GM19324 (cell line): ENCODE measurements around the gene TMEM161B.
A peak's percentile ranks its signal among the peaks of the same experiment; 100 is the strongest.
"Not testable (repeated sequence)": the region's sequence is repeated elsewhere in the genome, so short reads cannot be mapped to it uniquely, and the experiment has no call there.

ENCODE experiments used
- ATAC-seq: cut with Tn5 transposase; IDR thresholded peaks from one replicate; pipeline ENCODE4 v1.9.1; 2021; ENCODE audit warnings: mild to moderate bottlenecking, moderate library complexity; ENCODE audit not compliant: unreplicated experiment, low FRiP score

The TMEM161B gene

GRCh38 chr5:88268385-88269184 lies at the start of gene TMEM161B:
Gene TMEM161B, minus strand, starts transcription at chr5:88268845. Its CDS starts 122 bp downstream, at chr5:88268723.
- peak; percentile 100 for ATAC-seq

- no peak for ATAC-seq
These were observed 35.7 kb upstream of the TMEM161B start for GRCh38 chr5:88304356-88304755.

DNA sequence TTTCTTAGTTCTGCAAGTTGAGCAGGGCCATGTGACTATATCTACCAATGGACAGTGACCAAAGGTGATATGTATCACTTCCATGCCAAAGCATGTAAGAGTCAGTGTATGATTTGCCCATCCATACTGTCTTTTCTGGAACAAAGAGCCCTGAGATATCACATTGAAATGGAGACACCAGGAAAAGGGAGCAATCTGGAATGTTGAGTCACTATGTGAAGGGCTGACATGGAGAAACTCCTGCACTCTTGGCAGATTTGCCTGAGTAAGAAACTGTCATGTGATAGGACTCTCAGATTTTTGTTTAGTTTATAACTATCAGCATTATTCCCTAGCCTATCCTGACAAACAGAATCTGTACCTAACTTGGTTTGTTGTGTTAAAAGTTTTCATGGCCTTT lies 29.8 kb upstream of the TMEM161B start:
- ATAC-seq: no peak

- no peak for ATAC-seq
These were observed 22.2 kb upstream of the TMEM161B start for GRCh38 chr5:88290801-88291200.

DNA sequence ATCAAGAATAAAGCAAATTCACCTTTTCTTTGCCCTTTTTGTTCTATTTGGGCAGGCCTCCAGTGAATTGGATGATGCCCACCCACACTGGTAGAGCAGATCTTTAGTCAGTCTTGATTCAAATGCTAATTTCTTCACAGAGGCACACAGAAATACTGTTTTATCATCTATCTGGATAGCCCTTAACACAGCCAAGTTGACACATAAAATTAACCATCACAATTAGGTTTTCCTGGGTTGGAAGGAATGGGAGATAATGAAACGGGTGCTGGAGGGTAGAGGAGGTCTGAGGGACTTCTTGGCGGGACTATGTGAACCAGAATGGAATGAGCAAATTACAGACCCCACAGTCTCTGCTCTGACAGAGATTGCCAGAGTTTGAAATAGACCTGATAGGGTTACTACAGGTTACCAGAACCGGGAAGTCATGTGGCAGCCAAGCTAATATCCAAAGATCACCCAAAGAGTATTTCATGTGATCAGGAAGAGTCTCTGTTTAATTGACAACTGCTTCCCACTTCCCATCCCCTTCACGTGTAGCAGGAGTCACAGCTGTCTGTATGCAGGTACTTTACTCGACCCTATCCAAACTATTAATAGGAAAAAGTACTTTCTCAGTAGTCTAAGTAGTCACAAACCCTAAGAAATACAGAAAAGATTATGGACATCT lies 20.0 kb upstream of the TMEM161B start:
- ATAC-seq: no peak

DNA sequence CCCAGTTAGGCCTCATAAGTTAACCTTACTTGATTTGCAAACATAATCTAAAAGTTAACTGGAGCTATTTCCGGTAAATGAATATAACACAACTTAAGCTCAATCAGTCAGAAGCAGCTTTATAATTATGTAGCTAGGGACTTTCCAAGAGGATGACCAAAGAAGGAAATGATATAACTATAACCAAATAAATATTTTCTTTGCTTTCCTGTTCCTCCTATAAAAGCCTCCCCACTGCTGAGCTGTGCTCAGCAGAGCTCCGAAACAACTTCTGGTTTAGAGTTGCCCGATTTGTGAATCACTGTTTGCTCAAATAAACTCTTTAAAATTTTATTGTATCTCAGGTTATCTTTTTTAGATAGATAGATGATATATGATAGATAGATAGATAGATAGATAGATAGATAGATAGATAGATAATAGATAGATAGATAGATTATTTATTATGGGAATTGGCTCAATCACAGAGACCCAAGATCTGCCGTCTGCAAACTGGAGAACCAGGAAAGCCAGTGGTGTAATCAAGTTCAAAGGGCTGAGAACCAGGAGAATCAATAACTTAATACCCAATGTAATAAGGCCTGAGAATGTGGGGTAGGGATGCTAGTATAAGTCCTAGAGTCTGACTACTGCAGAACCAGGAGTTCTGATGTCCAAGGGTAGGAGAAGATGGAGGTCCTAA lies 19.3 kb upstream of the TMEM161B start:
- ATAC-seq: no peak

DNA sequence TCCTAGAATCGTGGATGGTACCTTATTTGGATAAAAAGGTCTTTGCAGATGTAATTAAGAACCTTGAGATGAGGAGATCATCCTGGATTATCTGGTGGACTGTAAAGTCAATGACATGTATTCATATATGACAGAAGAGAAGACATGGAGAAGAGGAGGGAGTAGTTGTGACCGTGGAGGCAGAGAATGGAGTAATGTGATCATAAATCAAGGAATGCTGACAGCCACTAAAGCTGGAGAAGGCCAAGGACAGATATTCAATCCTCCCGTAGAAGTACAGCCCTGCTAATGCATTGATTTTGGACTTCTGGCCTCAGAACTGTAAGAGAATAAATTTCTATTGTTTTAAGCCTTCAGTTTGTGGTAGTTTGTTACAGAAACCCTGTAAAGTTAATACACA lies 18.7 kb upstream of the TMEM161B start:
- no peak for ATAC-seq

GRCh38 chr5:88283690-88284089 lies 15.0 kb upstream of the TMEM161B start:
- ATAC-seq: no peak

- no peak for ATAC-seq
These were observed 12.7 kb upstream of the TMEM161B start for GRCh38 chr5:88281322-88281721.

GRCh38 chr5:88279584-88279983 lies 10.9 kb upstream of the TMEM161B start:
- no peak for ATAC-seq

- ATAC-seq: no peak
These were observed 7.7 kb upstream of the TMEM161B start for GRCh38 chr5:88276378-88276777.

DNA sequence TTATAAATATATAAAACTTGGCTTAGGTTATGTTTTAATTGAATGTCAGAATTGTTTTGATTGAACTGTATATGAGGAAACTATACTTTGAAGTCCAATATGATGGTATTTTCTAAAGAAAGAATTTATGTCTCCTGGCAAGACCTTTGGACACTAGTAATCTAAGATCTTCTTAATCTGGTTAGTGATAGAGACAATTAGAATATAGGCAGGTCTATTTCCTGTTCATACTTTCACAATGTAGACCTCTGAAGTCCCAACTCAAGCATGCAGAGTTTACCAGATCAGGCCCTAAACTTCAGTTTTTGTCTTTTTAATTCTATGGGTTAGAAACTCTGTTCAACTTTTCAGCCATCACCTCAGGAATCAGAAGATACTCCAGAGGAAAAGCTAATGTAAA lies 6.9 kb upstream of the TMEM161B start:
- no peak for ATAC-seq

DNA sequence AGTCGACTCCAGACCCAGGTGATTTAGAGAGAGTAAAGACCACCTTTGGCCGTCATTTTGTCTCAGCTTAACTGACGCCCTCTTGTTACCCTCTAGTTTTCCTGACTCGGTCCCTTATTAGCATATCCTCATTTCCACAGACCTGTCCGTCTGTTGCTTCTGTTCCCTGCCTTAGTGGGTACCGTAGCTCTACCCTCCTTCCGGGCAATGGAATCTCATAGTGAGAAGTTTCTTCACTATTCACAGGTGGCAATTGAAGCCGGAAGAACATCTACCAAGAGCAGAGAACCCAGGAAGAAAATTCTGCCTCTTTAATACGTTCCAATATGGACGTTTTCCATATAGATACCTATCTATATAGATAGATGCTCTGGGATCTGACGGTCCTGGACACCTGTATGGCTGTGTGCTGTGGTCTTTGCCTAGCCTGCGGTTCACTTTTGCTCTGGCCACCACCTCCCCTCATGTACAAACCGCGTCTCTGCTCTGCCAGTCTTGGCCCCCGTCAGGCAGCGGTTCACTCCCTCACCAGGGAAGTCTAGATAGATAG lies 652 bp upstream of the TMEM161B start:
- ATAC-seq: no peak

- not testable (repeated sequence) for ATAC-seq
These were observed 4.1 kb downstream of the TMEM161B start for GRCh38 chr5:88264565-88264964.

DNA sequence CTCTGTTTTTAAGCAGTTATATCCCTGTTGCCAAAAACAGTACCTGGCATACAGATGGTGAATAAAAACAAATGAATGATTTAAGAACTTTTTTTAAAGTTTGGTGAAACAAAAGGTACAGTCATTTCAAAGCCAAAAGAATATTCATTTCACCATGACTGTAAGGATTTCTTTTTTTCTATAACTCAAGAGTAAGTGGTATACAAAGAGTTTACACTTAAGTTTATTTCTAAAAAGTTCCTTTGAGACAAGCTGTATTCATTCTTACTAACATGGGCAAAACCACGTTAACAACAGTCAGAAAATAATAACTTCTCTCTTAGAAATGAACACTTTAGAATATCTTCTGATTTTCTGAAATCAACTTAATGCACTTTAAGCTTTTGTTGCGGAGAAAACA lies 5.3 kb downstream of the TMEM161B start:
- ATAC-seq: no peak

DNA sequence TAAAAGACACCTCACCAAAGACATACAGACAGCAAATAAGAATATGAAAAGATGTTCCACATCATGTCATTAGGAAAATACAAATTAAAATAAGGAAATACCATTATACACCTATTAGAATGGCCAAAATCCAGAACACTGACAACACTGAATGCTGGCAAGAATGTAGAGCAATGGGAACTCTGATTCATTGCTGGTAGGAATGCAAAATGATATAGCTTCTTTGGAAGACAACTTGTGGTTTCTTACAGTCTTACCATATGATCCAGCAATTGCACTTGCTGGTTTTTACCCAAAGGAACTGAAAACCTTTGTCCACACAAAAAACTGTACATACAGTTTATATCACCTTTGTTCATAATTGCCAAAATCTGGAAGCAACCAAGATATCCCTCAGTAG lies 6.5 kb downstream of the TMEM161B start:
- no peak for ATAC-seq

DNA sequence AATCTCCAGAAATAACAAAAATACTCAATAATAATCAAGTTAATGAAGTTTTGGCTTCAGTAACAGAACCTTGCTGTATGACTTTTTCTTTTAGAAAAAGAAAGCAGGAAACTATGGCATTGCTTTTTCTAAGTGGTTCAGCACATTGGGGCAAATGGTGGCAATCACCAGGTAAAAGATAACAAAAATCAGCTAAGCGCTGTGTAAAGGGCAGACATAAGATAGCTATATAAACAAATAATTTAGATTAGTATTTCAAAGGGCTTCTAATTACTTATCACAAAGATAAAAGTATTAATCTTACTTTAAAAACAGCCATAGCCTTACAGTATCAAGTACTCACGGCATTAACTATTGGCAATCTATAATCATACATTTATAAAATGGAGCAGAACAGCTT lies 10.0 kb downstream of the TMEM161B start:
- ATAC-seq: no peak

DNA sequence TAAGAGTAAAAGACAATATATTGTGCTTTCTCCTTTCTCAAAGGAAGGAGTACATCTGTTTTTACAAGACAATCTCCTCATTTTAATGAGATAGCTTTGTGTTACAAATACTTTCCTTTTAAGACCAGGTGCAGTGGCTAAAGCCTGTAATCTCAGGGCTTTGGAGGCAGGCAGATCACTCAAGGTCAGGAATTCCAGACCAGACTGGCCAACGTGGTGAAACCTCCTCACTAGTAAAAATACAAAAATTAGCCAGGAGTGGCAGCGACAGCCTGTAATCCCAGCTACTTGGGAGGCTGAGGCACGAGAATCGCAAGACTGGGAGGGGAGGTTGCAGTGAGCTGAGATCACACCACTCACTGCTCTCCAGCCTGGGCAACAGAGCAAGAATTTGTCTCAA lies 11.8 kb downstream of the TMEM161B start:
- no peak for ATAC-seq

DNA sequence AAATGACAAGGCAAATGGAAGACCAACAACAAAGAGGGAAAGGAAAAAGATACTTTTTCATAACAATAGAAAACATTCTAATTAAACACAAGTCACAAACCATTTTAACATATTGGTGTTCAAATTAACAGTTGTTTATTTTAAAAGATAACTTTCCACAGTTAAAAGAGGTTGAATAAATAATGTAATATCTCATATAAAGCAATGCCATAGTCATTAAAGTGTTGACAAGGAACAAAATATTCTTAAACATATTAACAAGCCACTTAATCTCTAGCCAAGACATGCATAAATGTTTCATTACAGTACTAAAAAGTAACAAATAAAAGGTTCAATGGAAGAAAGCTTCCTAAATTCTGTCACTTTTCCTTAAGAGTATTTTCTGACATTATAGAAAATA lies 12.6 kb downstream of the TMEM161B start:
- no peak for ATAC-seq

- no peak for ATAC-seq
These were observed 14.3 kb downstream of the TMEM161B start for GRCh38 chr5:88254320-88254719.

- no peak for ATAC-seq
These were observed 17.5 kb downstream of the TMEM161B start for GRCh38 chr5:88251048-88251711.
